NCI-H146 (cell line): ENCODE measurements around the gene DCTD.

Experiments used
- DNase-seq: peaks from one replicate; lab custom pipeline; 2025; lab: John Stamatoyannopoulos, UW

Gene DCTD

GRCh38 chr4:182917182-182918043 is at the start of gene DCTD:
TSS of gene DCTD (minus strand) at chr4:182917386. CDS start at chr4:182915568, 1,818 bp downstream.
- peak; percentile 86 for DNase-seq

GRCh38 chr4:182960746-182961145 is 43.6 kb upstream of the DCTD start:
- DNase-seq, result no peak

- no peak for DNase-seq
These were observed 43.0 kb upstream of the DCTD start for GRCh38 chr4:182960228-182960627.

GRCh38 chr4:182955411-182955810 is 38.2 kb upstream of the DCTD start:
- DNase-seq, result no peak

- no peak for DNase-seq
These were observed 27.5 kb upstream of the DCTD start for GRCh38 chr4:182944484-182945213.

- DNase-seq, result no peak
These were observed 22.5 kb upstream of the DCTD start for GRCh38 chr4:182939680-182940079.

GRCh38 chr4:182938205-182938645 is 21.0 kb upstream of the DCTD start:
- DNase-seq, result peak; percentile 55

GRCh38 chr4:182937268-182938204 is 20.4 kb upstream of the DCTD start:
- no peak for DNase-seq

- no peak for DNase-seq
These were observed 15.5 kb upstream of the DCTD start for GRCh38 chr4:182932651-182933050.

GRCh38 chr4:182931691-182932345 is 14.6 kb upstream of the DCTD start:
- DNase-seq, result no peak

GRCh38 chr4:182930889-182931288 is 13.7 kb upstream of the DCTD start:
- no peak for DNase-seq

- DNase-seq, result no peak
These were observed 12.1 kb upstream of the DCTD start for GRCh38 chr4:182929296-182929695.

GRCh38 chr4:182928061-182928460 is 10.9 kb upstream of the DCTD start:
- DNase-seq, result no peak

GRCh38 chr4:182927505-182927904 is 10.3 kb upstream of the DCTD start:
- DNase-seq, result no peak

- DNase-seq, result no peak
These were observed 8.7 kb upstream of the DCTD start for GRCh38 chr4:182925855-182926254.

- DNase-seq, result peak; percentile 81
These were observed 8.1 kb upstream of the DCTD start for GRCh38 chr4:182925298-182925757.

GRCh38 chr4:182924497-182924896 is 7.3 kb upstream of the DCTD start:
- no peak for DNase-seq

GRCh38 chr4:182923796-182924340 is 6.7 kb upstream of the DCTD start:
- no peak for DNase-seq

- DNase-seq, result no peak
These were observed 6.2 kb upstream of the DCTD start for GRCh38 chr4:182923366-182923765.

GRCh38 chr4:182922501-182923284 is 5.5 kb upstream of the DCTD start:
- peak; percentile 52 for DNase-seq
